Activated B cell treated with CpG ODN at 0.5 μM for 24 hours (primary cell): ENCODE results near the gene CHCHD6. TPM values are rescaled to one million over a fixed set of nuclear protein-coding genes. Genes with fewer than 3 reads are reported as not detected.

Source experiments
- ATAC-seq: fragments of 200-7000 bp; cut with Tn5 transposase; one replicate; pipeline ENCODE4 v1.10.0; 2021; ENCODE audit warnings: low read depth, mild to moderate bottlenecking, moderate library complexity
- CTCF ChIA-PET: fragments of 350-600 bp; sonication (Branson Sonifier 250); formaldehyde crosslinking; loops from one replicate; lab custom pipeline; 2021; ENCODE audit warnings: antibody characterized with exemption; lab: Charles Lee
- POLR2A ChIA-PET: fragments of 350-600 bp; sonication (Branson Sonifier 250); formaldehyde crosslinking; loops from one replicate; lab custom pipeline; 2021; ENCODE audit warnings: antibody characterized with exemption; lab: Charles Lee
- DNase-seq: peaks from one replicate; pipeline ENCODE4 v3.0.0; 2022
- H3K27ac Mint-ChIP-seq: one replicate; pipeline ENCODE4 v1.8.0; 2020; ENCODE audit warnings: mixed read lengths
- H3K27me3 Mint-ChIP-seq: one replicate; pipeline ENCODE4 v1.8.0; 2021; ENCODE audit warnings: mixed read lengths
- H3K36me3 Mint-ChIP-seq: one replicate; pipeline ENCODE4 v1.8.0; 2021; ENCODE audit warnings: low read depth, mixed read lengths
- H3K4me1 Mint-ChIP-seq: one replicate; pipeline ENCODE4 v1.8.0; 2021; ENCODE audit warnings: mixed read lengths
- H3K4me3 Mint-ChIP-seq: one replicate; pipeline ENCODE4 v1.8.0; 2020; ENCODE audit warnings: mild to moderate bottlenecking, mixed read lengths
- H3K9me3 Mint-ChIP-seq: one replicate; pipeline ENCODE4 v1.8.0; 2020; ENCODE audit warnings: mixed read lengths
- CTCF ChIP-seq: fragments of 200-600 bp; IDR thresholded peaks from one replicate; pipeline ENCODE4 v1.8.0; 2022; ENCODE audit warnings: antibody characterized with exemption, mild to moderate bottlenecking
- intact Hi-C: fragments of 100-400 bp; cut with micrococcal nuclease; formaldehyde crosslinking; loops from one replicate; pipeline ENCODE4 v1.15.1; 2024
- total RNA-seq: library from RNA; stranded (reverse); gene quantifications from 2 replicates; pipeline ENCODE4 v1.2.3, GENCODE V29; 2022

Gene CHCHD6
- total RNA-seq, 1 donor from 2014 or later = 10.0 TPM

- Mint-ChIP-seq H3K9me3 (no peaks in the 10 kb centered on the region), H3K4me3 (no peak overlapping the region), H3K27me3 (peaks cover 39% of the 10 kb centered on the region), H3K36me3 (peaks cover under 1% of the 10 kb centered on the region), H3K27ac (no peak overlapping the region), H3K4me1 (peaks cover 44% of the 10 kb centered on the region)
- no peak for TF ChIP-seq CTCF
- DNase-seq = no peak
- ChIA-PET CTCF (interaction anchor here (2.1 kb wide), 1 partner anchor 158 kb away, joined by 7 read pairs; no protein-coding TSS in a partner anchor), POLR2A (interaction anchor here (0.6 to 4.0 kb wide), 4 partner anchors 42 to 1321 kb away, joined by 3 to 35 read pairs (median 3); no protein-coding TSS in a partner anchor)
- ATAC-seq = no peak
- intact Hi-C loops = loop anchor here (2.0 to 10.0 kb wide), 4 partner anchors 763 to 1835 kb away; partner anchors contain the start of genes ABTB1 and SLC41A3
Measured at GRCh38 chr3:126910231-126910630, 206.2 kb downstream of the CHCHD6 start.

GRCh38 chr3:126911162-126912026, 207.4 kb downstream of the CHCHD6 start:
- DNase-seq (peak; percentile 65), ATAC-seq (peak; percentile 94)
- Mint-ChIP-seq H3K36me3 (peaks cover 4% of the 10 kb centered on the region), H3K9me3 (no peaks in the 10 kb centered on the region), H3K27ac (peak overlapping the region; percentile 95), H3K4me1 (peaks cover 44% of the 10 kb centered on the region), H3K4me3 (peak overlapping the region; percentile 75), H3K27me3 (peaks cover 36% of the 10 kb centered on the region)
- no peak for TF ChIP-seq CTCF
- POLR2A ChIA-PET = interaction anchor here (0.6 to 4.0 kb wide), 8 partner anchors 13 to 437 kb away, joined by 3 to 44 read pairs (median 5); partner anchors contain the start of gene PLXNA1
- CTCF ChIA-PET = interaction anchor here (1.0 to 2.1 kb wide), 3 partner anchors 43 to 159 kb away, joined by 4 to 10 read pairs (median 7); no protein-coding TSS in a partner anchor
- intact Hi-C loops = loop anchor here (1.0 to 10.0 kb wide), 9 partner anchors 23 to 1837 kb away; partner anchors contain the start of genes ABTB1, CHCHD6 and SLC41A3

GRCh38 chr3:126912027-126912422, 208.0 kb downstream of the CHCHD6 start:
- Mint-ChIP-seq H3K9me3 (no peaks in the 10 kb centered on the region), H3K4me1 (peaks cover 44% of the 10 kb centered on the region)
- peak; percentile 7 for ATAC-seq

GRCh38 chr3:126912491-126913195, 208.6 kb downstream of the CHCHD6 start:
- peaks cover 44% of the 10 kb centered on the region for H3K4me1 Mint-ChIP-seq
- DNase-seq = no peak
- POLR2A ChIA-PET = interaction anchor here (1.0 to 4.0 kb wide), 6 partner anchors 12 to 69 kb away, joined by 3 to 44 read pairs (median 6); partner anchors contain the start of gene PLXNA1
- peaks cover 30% of the 10 kb centered on the region for H3K27me3 Mint-ChIP-seq
- CTCF ChIA-PET = interaction anchor here (1.5 to 2.1 kb wide), 2 partner anchors 69 to 160 kb away, joined by 7 to 10 read pairs; no protein-coding TSS in a partner anchor
- no peaks in the 10 kb centered on the region for H3K9me3 Mint-ChIP-seq
- H3K4me3 Mint-ChIP-seq = no peak overlapping the region
- TF ChIP-seq CTCF = no peak
- peak overlapping the region; percentile 95 for H3K27ac Mint-ChIP-seq
- intact Hi-C loops = loop anchor here (2.0 to 10.0 kb wide), 3 partner anchors 22 to 1838 kb away; partner anchors contain the start of gene SLC41A3
- no peak for ATAC-seq
- peaks cover 4% of the 10 kb centered on the region for H3K36me3 Mint-ChIP-seq

More at GRCh38 chr3:126912027-126912422, 208.0 kb downstream of the CHCHD6 start:
- POLR2A ChIA-PET = interaction anchor here (0.6 to 4.0 kb wide), 7 partner anchors 13 to 438 kb away, joined by 3 to 44 read pairs (median 6); partner anchors contain the start of gene PLXNA1
- Mint-ChIP-seq H3K27me3 (peaks cover 29% of the 10 kb centered on the region), H3K4me3 (peak overlapping the region; percentile 75), H3K27ac (peak overlapping the region; percentile 95), H3K36me3 (peaks cover 4% of the 10 kb centered on the region)
- intact Hi-C loops = loop anchor here (2.0 to 10.0 kb wide), 3 partner anchors 23 to 1837 kb away; partner anchors contain the start of gene SLC41A3
- CTCF ChIA-PET = interaction anchor here (1.0 to 2.1 kb wide), 3 partner anchors 43 to 160 kb away, joined by 4 to 10 read pairs (median 7); no protein-coding TSS in a partner anchor
- no peak for TF ChIP-seq CTCF
- no peak for DNase-seq
